ENCODE data around the gene GAN.

Gene GAN

DNA sequence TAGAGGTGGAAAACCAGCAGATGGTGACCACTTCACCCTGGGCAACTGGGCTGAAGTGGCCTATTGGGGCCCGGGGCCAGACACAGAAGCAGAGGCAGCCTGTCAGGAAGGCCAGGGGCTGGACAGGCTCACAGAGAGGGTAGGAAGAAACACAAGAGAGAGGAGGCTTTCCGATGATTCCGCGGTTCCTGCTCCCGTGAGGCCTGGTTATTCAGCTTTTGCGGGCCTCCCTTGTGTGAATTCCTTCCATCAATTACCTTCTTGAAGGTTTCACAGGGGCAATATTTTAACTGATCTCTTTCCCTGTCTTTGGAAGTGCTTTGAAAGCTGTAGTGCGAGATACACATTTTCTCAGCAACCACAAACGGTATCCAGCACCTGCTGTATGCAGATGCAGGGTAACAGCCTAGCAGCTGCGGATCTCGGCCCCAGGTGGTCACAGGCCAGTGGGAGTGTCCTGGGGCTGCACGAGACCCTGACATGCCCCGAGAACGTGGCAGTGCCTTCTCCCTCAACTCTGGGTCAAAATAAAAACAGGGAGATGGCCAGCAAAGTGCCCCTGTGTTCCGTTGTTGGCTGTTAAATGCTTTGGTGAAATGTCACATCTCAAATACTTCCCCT lies 118.3 kb downstream of the GAN start:
- DNase-seq (ENCODE audit: low read depth), result no peak

DNA sequence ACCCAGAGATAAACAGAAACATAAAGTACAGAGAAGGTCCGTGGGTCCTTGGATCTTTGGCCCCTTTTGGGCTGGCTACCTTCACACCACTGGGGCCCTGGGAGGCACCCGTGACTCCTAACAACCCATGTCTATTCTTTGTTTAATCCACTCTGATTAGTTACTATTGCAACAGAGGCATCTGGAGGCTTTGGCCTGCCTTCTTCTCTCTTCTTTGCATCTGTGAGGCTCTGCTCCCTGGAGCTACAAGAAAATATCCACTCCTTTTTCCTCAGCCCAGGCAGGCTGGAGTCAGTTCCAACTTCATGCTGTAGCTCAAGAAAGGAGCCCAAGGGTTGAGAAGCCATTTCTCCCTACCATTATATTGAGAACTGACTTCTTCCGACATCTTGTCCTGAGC lies 120.3 kb downstream of the GAN start:
- DNase-seq (ENCODE audit: low read depth), result no peak

DNA sequence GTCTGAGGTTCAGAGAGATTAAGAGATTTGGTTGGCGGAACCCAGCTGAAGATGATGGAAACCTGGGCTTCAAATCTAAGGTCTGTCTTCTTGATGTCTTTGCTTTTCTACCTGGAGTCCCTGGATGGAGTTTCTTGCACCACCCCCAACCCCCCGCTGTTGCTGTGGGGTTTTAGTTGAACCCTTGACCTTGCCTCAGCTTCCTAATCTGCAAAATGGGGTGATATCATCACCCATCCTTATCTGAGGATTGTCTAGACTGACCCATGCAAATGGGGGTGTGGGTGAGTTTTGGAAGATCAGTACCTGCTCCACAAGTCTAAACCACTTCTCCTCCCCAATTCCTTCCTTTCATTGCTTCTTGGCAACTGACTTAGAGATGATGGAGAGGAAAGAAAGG lies 120.8 kb downstream of the GAN start:
- no peak for DNase-seq (ENCODE audit: low read depth)

DNA sequence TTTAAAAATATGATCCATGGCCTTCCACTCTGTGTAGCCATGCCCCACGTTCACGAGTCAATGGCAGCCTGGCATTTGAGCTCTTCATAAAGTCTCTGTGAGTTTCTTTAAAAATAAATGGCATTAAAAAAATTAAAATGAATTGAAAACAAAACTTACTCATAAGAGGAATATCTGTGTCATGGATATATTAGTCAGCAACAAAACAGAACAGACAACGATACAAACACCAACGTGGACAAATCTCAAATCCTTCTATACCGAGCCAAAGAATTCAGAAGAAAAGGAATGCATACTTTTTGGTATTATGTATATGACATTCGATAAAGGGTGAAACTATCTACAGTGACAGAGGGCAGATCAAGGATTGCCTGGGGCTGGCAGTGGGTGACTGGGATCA lies 121.6 kb downstream of the GAN start:
- no peak for DNase-seq (ENCODE audit: low read depth)

DNA sequence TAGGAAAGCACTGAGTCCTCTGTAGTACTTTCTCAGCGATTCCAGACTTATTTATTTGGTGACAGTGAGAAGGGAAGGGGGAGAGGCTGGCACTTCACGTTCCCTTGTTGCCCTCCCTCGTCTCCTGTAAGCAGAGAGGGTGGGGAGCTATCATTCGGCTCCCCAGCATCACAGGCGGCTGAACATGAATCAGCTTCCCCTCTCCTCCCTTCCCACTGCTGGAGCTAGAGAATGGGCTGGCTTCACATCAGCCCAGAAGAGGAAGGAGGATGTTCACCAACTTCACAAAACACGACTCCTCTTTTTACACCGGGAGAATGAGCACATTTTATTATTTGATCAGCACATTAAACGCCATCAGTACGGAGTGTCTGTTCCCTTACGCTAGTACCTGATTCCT lies 123.1 kb downstream of the GAN start:
- DNase-seq (ENCODE audit: low read depth), result no peak
